Testis (tissue), 3 donors: Measurements from ENCODE around the gene ICAM1. TPM values are rescaled to one million over a fixed set of nuclear protein-coding genes. Genes with fewer than 3 reads are reported as not detected.

Source experiments
- DNase-seq: peaks from one replicate; pipeline ENCODE4 v3.0.0-alpha.2; 2019
- H3K27ac ChIP-seq, 2 donors: fragments of 200-600 bp; sonication (generic); one replicate each; pipeline ENCODE4 v1.5.1; 2019
- H3K27me3 ChIP-seq: fragments of 200-600 bp; sonication (generic); one replicate; pipeline ENCODE4 v1.5.1; 2019
- H3K36me3 ChIP-seq: fragments of 200-600 bp; sonication (generic); one replicate; pipeline ENCODE4 v1.5.1; 2017; ENCODE audit warnings: low read depth; ENCODE audit errors: missing control alignments
- H3K4me1 ChIP-seq: fragments of 200-600 bp; sonication (generic); one replicate; pipeline ENCODE4 v1.5.1; 2019
- H3K4me3 ChIP-seq, 2 donors: fragments of 200-600 bp; sonication (generic); one replicate each; pipeline ENCODE4 v1.5.1; 2017 to 2019
- H3K9me3 ChIP-seq: fragments of 200-600 bp; sonication (generic); one replicate; pipeline ENCODE4 v1.5.1; 2017
- POLR2A ChIP-seq: fragments of 450-650 bp; IDR thresholded peaks from one replicate; pipeline ENCODE4 v1.6.1; 2017; ENCODE audit warnings: antibody characterized with exemption, mild to moderate bottlenecking, moderate library complexity
- WGBS, 2 donors: methylation state at CpG; one replicate each; pipeline ENCODE4 v1.1.5; 2018; 5-methylcytosine and 5-hydroxymethylcytosine counted together
- intact Hi-C: fragments of 100-400 bp; cut with DNase I; formaldehyde crosslinking; loops from one replicate; pipeline ENCODE4 v1.15.1; 2023; ENCODE audit warnings: low total_unique reads
- polyA plus RNA-seq: library from polyadenylated mRNA; stranded (reverse); fragments of 350-450 nt; fragmentation: Illumina TruSeq; extraction: RNeasy Lipid Tissue Mini Kit (QIAGEN cat#74804); gene quantifications from one replicate; pipeline ENCODE4 v1.2.3, GENCODE V29; 2014; ENCODE audit warnings: low read depth, low replicate concordance; ENCODE audit not compliant: insufficient read depth
- total RNA-seq, 2 donors: library from RNA; depleted of rRNA; stranded (reverse); fragments of >200 nt; gene quantifications; one replicate each; pipeline ENCODE4 v1.2.3, GENCODE V29; 2016
- TF ChIP-seq, protein P1 (sequence below), 3 experiments: fragments of 450-650 bp in 2 of 3; fragments of 200-600 bp in 1 of 3; sonication (generic) in 1 of 3; IDR thresholded peaks; one replicate each; pipeline ENCODE4 v1.5.1; 2016 to 2019; ENCODE audit warnings: antibody characterized with exemption in 3 of 3, mild to moderate bottlenecking in 2 of 3, moderate library complexity in 1 of 3

ICAM1 gene
- total and polyA plus RNA-seq, 3 donors from 2014 or later, result 10.1 to 18.0 (median 14.3) TPM

- Histone ChIP-seq H3K4me3 (no peak overlapping the region), H3K4me1 (peaks cover 14% of the 10 kb centered on the region), H3K9me3 (no peaks in the 10 kb centered on the region), H3K36me3 (no peaks in the 10 kb centered on the region), H3K27ac (no peak overlapping the region), H3K27me3 (no peaks in the 10 kb centered on the region)
- 82 to 87% methylated on average over 19 to 22 of the region's 23 CpGs for WGBS, 2 donors
- intact Hi-C loops, result no loop called here
- TF ChIP-seq POLR2A, result no peak
- TF ChIP-seq, protein P1, sequence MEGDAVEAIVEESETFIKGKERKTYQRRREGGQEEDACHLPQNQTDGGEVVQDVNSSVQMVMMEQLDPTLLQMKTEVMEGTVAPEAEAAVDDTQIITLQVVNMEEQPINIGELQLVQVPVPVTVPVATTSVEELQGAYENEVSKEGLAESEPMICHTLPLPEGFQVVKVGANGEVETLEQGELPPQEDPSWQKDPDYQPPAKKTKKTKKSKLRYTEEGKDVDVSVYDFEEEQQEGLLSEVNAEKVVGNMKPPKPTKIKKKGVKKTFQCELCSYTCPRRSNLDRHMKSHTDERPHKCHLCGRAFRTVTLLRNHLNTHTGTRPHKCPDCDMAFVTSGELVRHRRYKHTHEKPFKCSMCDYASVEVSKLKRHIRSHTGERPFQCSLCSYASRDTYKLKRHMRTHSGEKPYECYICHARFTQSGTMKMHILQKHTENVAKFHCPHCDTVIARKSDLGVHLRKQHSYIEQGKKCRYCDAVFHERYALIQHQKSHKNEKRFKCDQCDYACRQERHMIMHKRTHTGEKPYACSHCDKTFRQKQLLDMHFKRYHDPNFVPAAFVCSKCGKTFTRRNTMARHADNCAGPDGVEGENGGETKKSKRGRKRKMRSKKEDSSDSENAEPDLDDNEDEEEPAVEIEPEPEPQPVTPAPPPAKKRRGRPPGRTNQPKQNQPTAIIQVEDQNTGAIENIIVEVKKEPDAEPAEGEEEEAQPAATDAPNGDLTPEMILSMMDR (IDR thresholded peaks at IDR 0.05), result no peak
- DNase-seq, result no peak
Measured at GRCh38 chr19:10283301-10284064, 12.6 kb downstream of the ICAM1 start.

DNA sequence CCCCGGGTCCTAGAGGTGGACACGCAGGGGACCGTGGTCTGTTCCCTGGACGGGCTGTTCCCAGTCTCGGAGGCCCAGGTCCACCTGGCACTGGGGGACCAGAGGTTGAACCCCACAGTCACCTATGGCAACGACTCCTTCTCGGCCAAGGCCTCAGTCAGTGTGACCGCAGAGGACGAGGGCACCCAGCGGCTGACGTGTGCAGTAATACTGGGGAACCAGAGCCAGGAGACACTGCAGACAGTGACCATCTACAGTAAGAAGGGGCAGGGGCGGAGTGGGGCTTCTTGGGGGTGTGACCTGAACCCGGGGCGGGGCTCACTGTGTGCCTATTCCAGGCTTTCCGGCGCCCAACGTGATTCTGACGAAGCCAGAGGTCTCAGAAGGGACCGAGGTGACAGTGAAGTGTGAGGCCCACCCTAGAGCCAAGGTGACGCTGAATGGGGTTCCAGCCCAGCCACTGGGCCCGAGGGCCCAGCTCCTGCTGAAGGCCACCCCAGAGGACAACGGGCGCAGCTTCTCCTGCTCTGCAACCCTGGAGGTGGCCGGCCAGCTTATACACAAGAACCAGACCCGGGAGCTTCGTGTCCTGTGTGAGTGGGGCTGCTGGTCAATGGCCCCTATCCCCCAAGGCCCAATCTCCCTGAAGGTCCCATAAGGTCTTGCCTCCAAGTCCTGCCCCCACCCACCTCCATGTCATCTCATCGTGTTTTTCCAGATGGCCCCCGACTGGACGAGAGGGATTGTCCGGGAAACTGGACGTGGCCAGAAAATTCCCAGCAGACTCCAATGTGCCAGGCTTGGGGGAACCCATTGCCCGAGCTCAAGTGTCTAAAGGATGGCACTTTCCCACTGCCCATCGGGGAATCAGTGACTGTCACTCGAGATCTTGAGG is 13.4 kb downstream of the ICAM1 start:
- Histone ChIP-seq H3K4me1 (peaks cover 19% of the 10 kb centered on the region), H3K27ac (no peak overlapping the region), H3K36me3 (no peaks in the 10 kb centered on the region), H3K27me3 (no peaks in the 10 kb centered on the region), H3K9me3 (no peaks in the 10 kb centered on the region), H3K4me3 (no peak overlapping the region)
- DNase-seq, result no peak
- intact Hi-C loops, result no loop called here
- 89 to 92% methylated on average over 20 to 34 of the region's 34 CpGs for WGBS, 2 donors
- TF ChIP-seq POLR2A, result no peak
- TF ChIP-seq, protein P1 (IDR thresholded peaks at IDR 0.05), result no peak

GRCh38 chr19:10284960-10285278 is 14.0 kb downstream of the ICAM1 start:
- Histone ChIP-seq H3K4me3 (no peak overlapping the region), H3K27me3 (no peaks in the 10 kb centered on the region), H3K9me3 (no peaks in the 10 kb centered on the region), H3K36me3 (no peaks in the 10 kb centered on the region), H3K4me1 (peaks cover 25% of the 10 kb centered on the region), H3K27ac (no peak overlapping the region)
- intact Hi-C loops, result no loop called here
- DNase-seq, result no peak
- TF ChIP-seq, protein P1 (IDR thresholded peaks at IDR 0.05), result no peak
- TF ChIP-seq POLR2A, result no peak
- WGBS, 2 donors, result 81 to 97% methylated on average over 6 to 13 of the region's 13 CpGs

- Histone ChIP-seq H3K27ac (no peak overlapping the region), H3K4me1 (peaks cover 29% of the 10 kb centered on the region), H3K36me3 (no peaks in the 10 kb centered on the region), H3K27me3 (no peaks in the 10 kb centered on the region), H3K9me3 (no peaks in the 10 kb centered on the region), H3K4me3 (no peak overlapping the region)
- TF ChIP-seq, protein P1 (IDR thresholded peaks at IDR 0.05), result no peak
- no peak for TF ChIP-seq POLR2A
- no peak for DNase-seq
- WGBS, 2 donors, result 91 to 93% methylated on average over 4 of the region's 4 CpGs
- intact Hi-C loops, result no loop called here
Measured at GRCh38 chr19:10285393-10285792, 14.5 kb downstream of the ICAM1 start.
